ENCODE data around the gene SYNDIG1.

The SYNDIG1 gene

GRCh38 chr20:24544371-24544770, 74.9 kb downstream of the SYNDIG1 start:
- Histone ChIP-seq H3K79me2 (ENCODE audit: control insufficient read depth, insufficient read depth, low read length, poor library complexity) (no peaks in the 10 kb centered on the region), H4K91ac (ENCODE audit: low read depth, low read length) (no peak overlapping the region), H3K23ac (ENCODE audit: low read length) (no peak overlapping the region), H3K79me1 (ENCODE audit: low read length) (no peaks in the 10 kb centered on the region), H4K12ac (ENCODE audit: low read depth, low read length) (no peak overlapping the region), H3K4me3 (ENCODE audit: low read depth, low read length) (no peak overlapping the region), H2AK5ac (ENCODE audit: low read length) (no peak overlapping the region), H2BK5ac (ENCODE audit: low read depth, low read length, poor library complexity) (no peak overlapping the region), H3K36me3 (ENCODE audit: control insufficient read depth in 1 of 2, insufficient read depth in 2 of 2, low read length in 2 of 2) (no peaks in the 10 kb centered on the region), H3K4me2 (ENCODE audit: low read length) (no peak overlapping the region), H3K9ac (ENCODE audit: low read length) (no peak overlapping the region), H2BK120ac (ENCODE audit: insufficient read depth, low read length, poor library complexity) (no peak overlapping the region), H3K14ac (ENCODE audit: low read length) (no peak overlapping the region), H3K27ac (ENCODE audit: low read depth, low read length) (no peak overlapping the region), H3K4me1 (ENCODE audit: control insufficient read depth in 1 of 2, insufficient read depth in 2 of 2, low read length in 2 of 2) (no peaks in the 10 kb centered on the region), H3K18ac (ENCODE audit: low read length) (no peak overlapping the region), H3K27me3 (ENCODE audit: insufficient read depth, low read length) (no peaks in the 10 kb centered on the region), H3K9me3 (ENCODE audit: insufficient read depth, low read depth, low read length) (no peaks in the 10 kb centered on the region), H3K4ac (ENCODE audit: low read depth, low read length) (no peak overlapping the region), H2BK12ac (ENCODE audit: low read length) (no peak overlapping the region), H4K8ac (ENCODE audit: low read depth, low read length) (no peak overlapping the region), H2AFZ (ENCODE audit: insufficient read depth, low read length, poor library complexity) (no peak overlapping the region)
- WGBS (ENCODE audit: extremely low coverage, insufficient coverage, insufficient read length): no CpG with 5 or more reads among the region's 7 CpGs
- no peak for DNase-seq

GRCh38 chr20:24545168-24545567, 75.7 kb downstream of the SYNDIG1 start:
- no peaks in the 10 kb centered on the region for H3K79me1 ChIP-seq (ENCODE audit: low read length)

GRCh38 chr20:24546232-24546892, 76.9 kb downstream of the SYNDIG1 start:
- no peak for DNase-seq

More at GRCh38 chr20:24545168-24545567, 75.7 kb downstream of the SYNDIG1 start:
- H4K91ac ChIP-seq (ENCODE audit: low read depth, low read length): no peak overlapping the region
- no peak overlapping the region for H2BK5ac ChIP-seq (ENCODE audit: low read depth, low read length, poor library complexity)
- DNase-seq: no peak
- H2BK120ac ChIP-seq (ENCODE audit: insufficient read depth, low read length, poor library complexity): no peak overlapping the region
- no peaks in the 10 kb centered on the region for H3K36me3 ChIP-seq (ENCODE audit: control insufficient read depth in 1 of 2, insufficient read depth in 2 of 2, low read length in 2 of 2)
- H3K14ac ChIP-seq (ENCODE audit: low read length): no peak overlapping the region
- H3K23ac ChIP-seq (ENCODE audit: low read length): no peak overlapping the region
- H3K4ac ChIP-seq (ENCODE audit: low read depth, low read length): no peak overlapping the region
- no peak overlapping the region for H3K18ac ChIP-seq (ENCODE audit: low read length)
- H4K8ac ChIP-seq (ENCODE audit: low read depth, low read length): no peak overlapping the region
- H3K27ac ChIP-seq (ENCODE audit: low read depth, low read length): no peak overlapping the region
- H3K27me3 ChIP-seq (ENCODE audit: insufficient read depth, low read length): no peaks in the 10 kb centered on the region
- H3K4me3 ChIP-seq (ENCODE audit: low read depth, low read length): no peak overlapping the region
- H2AK5ac ChIP-seq (ENCODE audit: low read length): no peak overlapping the region
- H4K12ac ChIP-seq (ENCODE audit: low read depth, low read length): no peak overlapping the region
- no CpG with 5 or more reads among the region's 11 CpGs for WGBS (ENCODE audit: extremely low coverage, insufficient coverage, insufficient read length)
- H3K4me1 ChIP-seq (ENCODE audit: control insufficient read depth in 1 of 2, insufficient read depth in 2 of 2, low read length in 2 of 2): no peaks in the 10 kb centered on the region
- no peak overlapping the region for H2AFZ ChIP-seq (ENCODE audit: insufficient read depth, low read length, poor library complexity)
- H3K9me3 ChIP-seq (ENCODE audit: insufficient read depth, low read depth, low read length): no peaks in the 10 kb centered on the region
- no peak overlapping the region for H2BK12ac ChIP-seq (ENCODE audit: low read length)
- H3K4me2 ChIP-seq (ENCODE audit: low read length): no peak overlapping the region
- no peak overlapping the region for H3K9ac ChIP-seq (ENCODE audit: low read length)
- H3K79me2 ChIP-seq (ENCODE audit: control insufficient read depth, insufficient read depth, low read length, poor library complexity): no peaks in the 10 kb centered on the region

GRCh38 chr20:24547967-24548366, 78.5 kb downstream of the SYNDIG1 start:
- WGBS (ENCODE audit: extremely low coverage, insufficient coverage, insufficient read length): no CpG with 5 or more reads among the region's 10 CpGs

More at GRCh38 chr20:24546232-24546892, 76.9 kb downstream of the SYNDIG1 start:
- H2AK5ac ChIP-seq (ENCODE audit: low read length): no peak overlapping the region
- no peak overlapping the region for H3K4me2 ChIP-seq (ENCODE audit: low read length)
- H3K9ac ChIP-seq (ENCODE audit: low read length): no peak overlapping the region
- H3K14ac ChIP-seq (ENCODE audit: low read length): no peak overlapping the region
- no peak overlapping the region for H3K23ac ChIP-seq (ENCODE audit: low read length)
- WGBS (ENCODE audit: extremely low coverage, insufficient coverage, insufficient read length): no CpG with 5 or more reads among the region's 2 CpGs
- H4K91ac ChIP-seq (ENCODE audit: low read depth, low read length): no peak overlapping the region
- H2BK5ac ChIP-seq (ENCODE audit: low read depth, low read length, poor library complexity): no peak overlapping the region
- no peaks in the 10 kb centered on the region for H3K9me3 ChIP-seq (ENCODE audit: insufficient read depth, low read depth, low read length)
- H3K36me3 ChIP-seq (ENCODE audit: control insufficient read depth in 1 of 2, insufficient read depth in 2 of 2, low read length in 2 of 2): no peaks in the 10 kb centered on the region
- no peak overlapping the region for H4K8ac ChIP-seq (ENCODE audit: low read depth, low read length)
- no peaks in the 10 kb centered on the region for H3K79me1 ChIP-seq (ENCODE audit: low read length)
- no peak overlapping the region for H4K12ac ChIP-seq (ENCODE audit: low read depth, low read length)
- H3K4me1 ChIP-seq (ENCODE audit: control insufficient read depth in 1 of 2, insufficient read depth in 2 of 2, low read length in 2 of 2): no peaks in the 10 kb centered on the region
- no peak overlapping the region for H2AFZ ChIP-seq (ENCODE audit: insufficient read depth, low read length, poor library complexity)
- H2BK120ac ChIP-seq (ENCODE audit: insufficient read depth, low read length, poor library complexity): no peak overlapping the region
- no peak overlapping the region for H3K27ac ChIP-seq (ENCODE audit: low read depth, low read length)
- H3K18ac ChIP-seq (ENCODE audit: low read length): no peak overlapping the region
- H3K4me3 ChIP-seq (ENCODE audit: low read depth, low read length): no peak overlapping the region
- H3K27me3 ChIP-seq (ENCODE audit: insufficient read depth, low read length): no peaks in the 10 kb centered on the region
- no peak overlapping the region for H2BK12ac ChIP-seq (ENCODE audit: low read length)
- no peak overlapping the region for H3K4ac ChIP-seq (ENCODE audit: low read depth, low read length)
- H3K79me2 ChIP-seq (ENCODE audit: control insufficient read depth, insufficient read depth, low read length, poor library complexity): no peaks in the 10 kb centered on the region

More at GRCh38 chr20:24547967-24548366, 78.5 kb downstream of the SYNDIG1 start:
- H3K9me3 ChIP-seq (ENCODE audit: insufficient read depth, low read depth, low read length): no peaks in the 10 kb centered on the region
- no peak overlapping the region for H3K4me3 ChIP-seq (ENCODE audit: low read depth, low read length)
- no peaks in the 10 kb centered on the region for H3K27me3 ChIP-seq (ENCODE audit: insufficient read depth, low read length)
- no peak overlapping the region for H3K23ac ChIP-seq (ENCODE audit: low read length)
- H4K12ac ChIP-seq (ENCODE audit: low read depth, low read length): no peak overlapping the region
- H2BK5ac ChIP-seq (ENCODE audit: low read depth, low read length, poor library complexity): no peak overlapping the region
- no peak overlapping the region for H3K14ac ChIP-seq (ENCODE audit: low read length)
- H2BK12ac ChIP-seq (ENCODE audit: low read length): no peak overlapping the region
- no peaks in the 10 kb centered on the region for H3K36me3 ChIP-seq (ENCODE audit: control insufficient read depth in 1 of 2, insufficient read depth in 2 of 2, low read length in 2 of 2)
- no peak overlapping the region for H3K4me2 ChIP-seq (ENCODE audit: low read length)
- H3K9ac ChIP-seq (ENCODE audit: low read length): no peak overlapping the region
- H4K91ac ChIP-seq (ENCODE audit: low read depth, low read length): no peak overlapping the region
- no peak overlapping the region for H3K4ac ChIP-seq (ENCODE audit: low read depth, low read length)
- H2BK120ac ChIP-seq (ENCODE audit: insufficient read depth, low read length, poor library complexity): no peak overlapping the region
- no peak for DNase-seq
- no peak overlapping the region for H2AK5ac ChIP-seq (ENCODE audit: low read length)
- H3K18ac ChIP-seq (ENCODE audit: low read length): no peak overlapping the region
- H4K8ac ChIP-seq (ENCODE audit: low read depth, low read length): no peak overlapping the region
- no peak overlapping the region for H3K27ac ChIP-seq (ENCODE audit: low read depth, low read length)
- no peak overlapping the region for H2AFZ ChIP-seq (ENCODE audit: insufficient read depth, low read length, poor library complexity)
- no peaks in the 10 kb centered on the region for H3K79me2 ChIP-seq (ENCODE audit: control insufficient read depth, insufficient read depth, low read length, poor library complexity)
- no peaks in the 10 kb centered on the region for H3K79me1 ChIP-seq (ENCODE audit: low read length)
- no peaks in the 10 kb centered on the region for H3K4me1 ChIP-seq (ENCODE audit: control insufficient read depth in 1 of 2, insufficient read depth in 2 of 2, low read length in 2 of 2)
